ENCODE results near the gene FAM217B. TPM values are rescaled to one million over a fixed set of nuclear protein-coding genes. Genes with fewer than 3 reads are reported as not detected.

FAM217B gene
- total and polyA plus RNA-seq, 4 donors: 0.88 to 5.0 (median 1.7) TPM

GRCh38 chr20:59942245-59942644 lies 2.1 kb downstream of the FAM217B start:
- Histone ChIP-seq H3K27me3 (ENCODE audit: control insufficient read depth in 4 of 4, insufficient read depth in 4 of 4, low read length in 3 of 4) (no peaks in the 10 kb centered on the region), H3K9ac (ENCODE audit: low read depth in 1 of 2, low read length in 2 of 2) (no peak overlapping the region), H3K9me3 (ENCODE audit: control insufficient read depth in 4 of 4, low read length in 3 of 4) (peaks cover 0 to 2% (median 0%) of the 10 kb centered on the region in 4 donors), H3K4me1 (ENCODE audit: control insufficient read depth in 4 of 4, insufficient read depth in 4 of 4, low read length in 3 of 4) (peaks cover 8 to 17% (median 13%) of the 10 kb centered on the region in 4 donors), H3K4me3 (ENCODE audit: low read depth in 1 of 3, low read length in 3 of 3) (no peak overlapping the region), H3K27ac (ENCODE audit: low read depth in 1 of 2, low read length in 2 of 2) (no peak overlapping the region), H3K36me3 (ENCODE audit: control insufficient read depth in 4 of 4, insufficient read depth in 3 of 4, low read depth in 1 of 4, low read length in 3 of 4) (peaks cover 0 to 8% (median 6%) of the 10 kb centered on the region in 4 donors)
- 91% methylated on average over 2 of the region's 2 CpGs for WGBS
- no peak for DNase-seq (ENCODE audit: low spot score)
- TF ChIP-seq HNF4G (IDR thresholded peaks at IDR 0.05) (no peak), CTCF (IDR thresholded peaks at IDR 0.05; ENCODE audit: low read depth, low read length, missing input control) (no peak), YY1 (IDR thresholded peaks at IDR 0.05) (no peak), FOXA2 (IDR thresholded peaks at IDR 0.05) (no peak), SP1 (IDR thresholded peaks at IDR 0.05) (no peak), REST (IDR thresholded peaks at IDR 0.05) (no peak), RAD21 (IDR thresholded peaks at IDR 0.05) (no peak), JUND (IDR thresholded peaks at IDR 0.05) (no peak), RXRA (IDR thresholded peaks at IDR 0.05) (no peak), ATF3 (IDR thresholded peaks at IDR 0.05) (no peak), EGR1 (IDR thresholded peaks at IDR 0.05; ENCODE audit: low read depth in 2 of 2) (no peak), NR2F2 (IDR thresholded peaks at IDR 0.05) (no peak), FOXA1 (IDR thresholded peaks at IDR 0.05) (no peak), MAX (IDR thresholded peaks at IDR 0.05) (no peak), TAF1 (conservative IDR thresholded peaks at IDR 0.05) (no peak), GABPA (IDR thresholded peaks at IDR 0.05 in 1 of 2, conservative IDR thresholded peaks at IDR 0.05 in 1 of 2) (no peak), HNF4A (conservative IDR thresholded peaks at IDR 0.05) (no peak), ZBTB33 (IDR thresholded peaks at IDR 0.05) (no peak)

Measured in liver (tissue), 9 donors.